HG03342 (cell line): ENCODE data around the gene ZNF791.
"Not testable (repeated sequence)": the region's sequence is repeated elsewhere in the genome, so short reads cannot be mapped to it uniquely, and the experiment has no call there.

Source experiments
- ATAC-seq: cut with Tn5 transposase; IDR thresholded peaks from one replicate; pipeline ENCODE4 v1.9.1; 2021; ENCODE audit warnings: mild to moderate bottlenecking, moderate library complexity; ENCODE audit not compliant: unreplicated experiment

Gene ZNF791

GRCh38 chr19:12665671-12666264, 55.0 kb downstream of the ZNF791 start:
- no peak for ATAC-seq

DNA sequence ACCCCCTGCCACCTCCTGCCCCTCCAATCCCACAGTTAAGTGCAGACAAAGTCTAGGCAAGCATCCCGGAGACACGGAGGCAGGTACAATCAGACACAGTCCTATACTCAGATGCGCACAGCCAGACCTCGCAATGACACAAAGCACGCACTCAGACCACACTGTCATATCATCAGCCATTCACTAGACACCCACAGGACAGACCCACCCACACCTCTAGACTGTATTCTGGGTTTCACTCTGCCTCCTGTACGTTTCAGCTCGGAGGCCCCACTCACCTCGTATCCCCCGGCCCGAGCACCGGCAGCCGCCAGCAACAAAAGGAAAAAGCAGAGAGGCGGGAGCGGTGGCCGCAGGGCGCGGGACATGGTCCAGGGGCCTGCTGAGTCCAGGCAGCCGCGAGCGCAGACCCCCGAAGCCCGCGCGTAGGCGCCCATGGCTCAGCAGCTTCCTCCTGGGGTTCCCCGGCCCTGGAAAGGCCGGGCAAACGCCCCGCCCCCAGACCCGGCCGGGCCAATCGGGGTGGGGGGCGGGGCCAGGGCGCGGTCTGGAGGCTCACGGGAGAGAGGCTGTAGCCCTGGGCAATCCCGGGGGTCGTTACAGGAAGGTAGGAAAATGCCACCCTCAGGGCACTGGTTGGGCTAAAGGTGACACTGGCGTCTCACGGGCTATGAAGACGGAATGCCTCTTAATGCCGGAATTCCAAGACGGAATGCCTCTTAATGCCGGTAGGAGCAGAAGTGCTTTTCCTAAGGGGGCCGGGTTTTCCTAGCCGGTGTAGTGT, 55.7 kb downstream of the ZNF791 start, which contains the start of the genes MAN2B1 and WDR83:
Gene MAN2B1, minus strand, starts transcription at position 478 of the 784 bp plus-strand sequence. Its CDS starts 41 bp downstream, at position 437.
Gene WDR83, plus strand, starts transcription at position 543 of the 784 bp plus-strand sequence. CDS start 2,984 bp downstream, outside the sequence.
- peak; percentile 39 for ATAC-seq

- ATAC-seq: no peak
These were observed 57.1 kb downstream of the ZNF791 start for GRCh38 chr19:12667731-12668302.

DNA sequence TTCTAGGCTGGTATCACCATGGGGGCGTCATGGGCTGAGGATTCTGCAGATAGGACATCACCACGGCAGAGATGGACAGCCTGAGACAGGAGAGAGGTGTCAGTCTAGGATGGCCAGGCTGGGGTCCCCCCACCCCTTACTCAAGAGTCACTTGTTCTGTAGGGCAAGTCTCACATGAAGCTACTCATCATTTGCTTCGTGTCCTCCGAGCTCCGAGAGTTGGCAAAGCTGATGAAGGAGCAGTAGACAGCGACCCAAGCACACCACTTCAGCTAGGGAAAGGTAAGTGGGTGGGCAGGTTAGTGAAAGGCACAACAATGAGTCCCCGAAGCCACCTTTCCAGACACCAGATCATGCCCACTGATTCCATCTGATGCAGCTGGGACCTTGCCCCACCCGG, 57.6 kb downstream of the ZNF791 start:
- ATAC-seq: no peak

GRCh38 chr19:12668932-12669269, 58.2 kb downstream of the ZNF791 start:
- ATAC-seq: no peak

DNA sequence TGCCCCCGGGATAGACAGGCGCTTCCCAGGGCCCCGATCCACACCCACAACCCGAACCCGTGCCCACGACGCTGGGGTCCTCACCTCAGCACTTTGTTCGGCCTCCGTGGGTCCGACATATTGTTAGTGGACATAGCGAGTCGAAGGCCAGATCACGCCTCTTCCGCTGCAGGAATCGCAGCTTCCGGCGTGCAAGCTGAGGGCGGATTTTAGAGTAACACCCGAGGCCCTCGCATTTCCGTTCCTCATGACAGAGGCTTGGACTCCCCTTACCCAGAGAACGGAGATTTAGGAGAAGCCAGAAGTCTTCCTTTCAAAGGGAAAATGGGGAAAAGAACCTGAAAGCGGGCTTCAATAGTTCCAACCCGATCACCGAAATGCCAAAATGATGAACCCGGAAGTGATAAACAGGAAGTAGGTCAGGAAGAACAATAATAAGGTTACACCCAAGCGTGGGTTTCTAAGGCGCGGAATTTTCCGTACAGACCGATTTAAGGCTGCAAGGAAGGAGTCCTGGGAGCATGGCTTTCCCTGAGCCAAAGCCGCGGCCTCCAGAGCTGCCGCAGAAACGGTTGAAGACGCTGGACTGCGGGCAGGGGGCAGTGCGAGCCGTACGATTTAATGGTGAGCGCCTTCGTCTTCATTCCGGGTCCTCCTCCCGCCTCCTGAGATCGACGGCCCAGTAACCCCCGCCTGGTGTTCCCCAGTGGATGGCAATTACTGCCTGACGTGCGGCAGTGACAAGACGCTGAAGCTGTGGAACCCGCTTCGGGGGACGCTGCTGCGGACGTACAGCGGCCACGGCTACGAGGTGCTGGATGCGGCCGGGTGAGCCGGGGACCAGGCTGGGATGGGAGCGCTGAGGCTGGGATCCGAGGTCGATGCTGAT, 58.8 kb downstream of the ZNF791 start:
- no peak for ATAC-seq

DNA sequence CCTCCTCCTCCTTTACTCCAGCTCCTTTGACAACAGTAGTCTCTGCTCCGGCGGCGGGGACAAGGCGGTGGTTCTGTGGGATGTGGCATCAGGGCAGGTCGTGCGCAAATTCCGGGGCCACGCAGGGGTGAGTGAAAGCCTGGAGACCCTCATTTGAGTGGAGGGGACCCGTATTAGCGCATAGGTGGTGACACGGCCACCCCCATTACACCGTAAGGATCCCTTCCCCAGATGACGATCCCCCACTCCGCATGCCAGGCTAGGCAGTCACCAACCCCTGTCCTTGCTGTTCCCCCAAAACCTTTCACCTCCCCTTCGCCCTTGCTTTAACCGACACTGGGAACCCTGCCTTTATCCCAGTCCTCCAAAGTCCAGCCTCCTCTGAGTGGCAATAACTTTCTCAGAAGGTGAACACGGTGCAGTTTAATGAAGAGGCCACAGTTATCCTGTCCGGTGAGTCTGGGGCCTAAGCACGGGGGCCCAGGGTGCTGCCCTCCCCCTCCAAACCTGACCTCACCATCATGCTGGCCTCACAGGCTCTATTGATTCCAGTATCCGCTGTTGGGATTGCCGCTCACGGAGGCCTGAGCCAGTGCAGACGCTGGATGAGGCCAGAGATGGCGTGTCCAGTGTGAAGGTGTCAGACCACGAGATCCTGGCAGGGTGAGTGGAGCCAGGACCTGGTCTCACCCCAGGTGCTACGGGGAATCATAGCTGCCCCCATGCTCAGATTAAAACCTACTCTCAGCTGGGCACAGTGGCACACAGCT, 59.6 kb downstream of the ZNF791 start:
- no peak for ATAC-seq

GRCh38 chr19:12672744-12673143, 62.0 kb downstream of the ZNF791 start:
- no peak for ATAC-seq

DNA sequence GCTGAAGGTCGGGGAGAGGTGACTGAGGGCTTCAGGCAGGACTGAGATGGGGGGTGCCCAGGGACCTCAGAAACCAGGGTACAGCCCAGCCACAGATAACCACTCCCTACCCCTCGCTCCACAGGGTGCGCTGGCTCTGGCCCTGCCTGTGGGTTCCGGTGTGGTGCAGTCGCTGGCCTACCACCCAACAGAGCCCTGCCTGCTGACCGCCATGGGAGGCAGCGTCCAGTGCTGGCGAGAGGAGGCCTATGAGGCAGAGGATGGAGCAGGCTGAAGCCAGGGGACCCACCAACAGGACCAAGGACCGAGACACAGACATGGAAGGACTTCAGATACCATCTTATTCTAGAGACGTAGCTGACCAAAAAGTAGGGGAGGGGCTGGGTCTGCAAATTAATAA, 64.7 kb downstream of the ZNF791 start:
- ATAC-seq: no peak

GRCh38 chr19:12675940-12676339, 65.2 kb downstream of the ZNF791 start:
- ATAC-seq: no peak

GRCh38 chr19:12676384-12676792, 65.7 kb downstream of the ZNF791 start:
- ATAC-seq: no peak

DNA sequence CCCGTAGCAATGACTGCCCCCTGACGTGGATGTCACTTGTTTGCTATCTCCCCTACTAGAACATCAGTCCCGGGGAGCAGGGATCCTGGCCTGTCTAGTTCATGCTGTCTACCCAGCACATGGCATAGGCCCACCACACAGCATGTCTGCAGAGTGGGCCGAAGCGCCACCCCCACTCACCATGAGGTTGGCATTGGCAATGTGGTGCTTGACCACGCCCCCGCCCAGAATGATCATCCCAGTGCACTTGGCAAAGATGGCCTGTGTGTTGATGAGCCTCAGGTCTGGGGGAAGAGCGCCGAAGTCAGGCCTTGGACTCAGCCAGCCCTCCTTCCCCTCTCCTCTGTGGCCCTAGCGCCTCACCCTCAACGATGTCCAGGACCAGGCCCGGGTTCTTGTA, 66.2 kb downstream of the ZNF791 start:
- ATAC-seq: no peak

- ATAC-seq: not testable (repeated sequence)
These were observed 67.3 kb downstream of the ZNF791 start for GRCh38 chr19:12678039-12678438.

GRCh38 chr19:12680034-12680433, 69.3 kb downstream of the ZNF791 start:
- no peak for ATAC-seq

DNA sequence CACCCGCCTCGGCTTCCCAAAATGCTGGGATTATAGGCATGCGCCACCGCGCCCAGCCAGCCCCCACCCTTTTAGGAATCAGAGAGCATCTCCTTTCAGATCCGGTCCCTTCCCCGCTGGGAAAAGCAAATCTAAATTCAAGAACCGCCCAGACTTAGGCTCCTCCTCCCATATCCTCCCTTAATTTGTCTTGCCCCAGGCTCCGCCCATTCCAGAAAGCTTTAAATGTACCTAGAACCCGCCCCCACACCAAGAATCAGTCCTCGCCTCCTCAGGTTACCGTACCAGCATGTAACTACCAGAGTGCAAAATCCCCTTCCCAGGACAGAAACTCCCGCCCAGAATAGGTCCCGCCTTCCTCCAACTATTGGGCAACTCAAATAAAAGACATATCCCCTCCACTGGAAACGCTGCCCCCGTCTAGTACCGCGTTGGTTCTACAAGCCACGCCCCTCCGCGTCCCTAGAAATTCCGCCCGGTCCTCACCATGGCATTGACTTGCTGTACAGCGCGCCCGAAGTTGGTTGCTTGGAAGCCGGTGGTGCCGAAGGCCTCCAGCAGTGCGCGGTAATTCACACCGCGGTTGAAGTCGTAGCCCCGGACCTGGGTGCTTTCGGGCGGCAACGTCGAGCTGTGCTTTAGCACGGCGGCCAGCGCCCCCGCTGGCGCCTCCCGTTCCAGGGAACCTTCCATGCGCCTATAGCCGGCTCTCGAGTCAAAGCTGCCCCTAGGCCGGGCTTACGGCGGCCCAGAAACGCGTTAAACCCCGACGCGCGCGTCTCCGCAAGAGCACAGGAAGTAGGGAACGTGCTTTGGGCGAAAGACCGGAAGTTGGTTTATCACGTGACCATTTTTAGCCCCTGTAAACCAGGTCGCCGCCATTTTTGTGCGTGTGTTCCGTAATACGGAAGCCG, 70.6 kb downstream of the ZNF791 start, which contains the start of gene DHPS:
Gene DHPS, minus strand, starts transcription at position 807 of the 914 bp plus-strand sequence. Its CDS starts 114 bp downstream, at position 693.
- ATAC-seq: peak; percentile 58
